Lung (tissue), 12 donors: Measurements from ENCODE around the gene MYL5. TPM values are rescaled to one million over a fixed set of nuclear protein-coding genes. Genes with fewer than 3 reads are reported as not detected.

Source experiments
- ATAC-seq: fragments of 200-7000 bp; cut with Tn5 transposase; one replicate; pipeline ENCODE4 v1.9.1; 2020; ENCODE audit warnings: moderate number of reproducible peaks; ENCODE audit not compliant: insufficient read depth, low FRiP score
- DNase-seq, 3 donors: peaks; one replicate each; pipeline ENCODE4 v3.0.0-alpha.2; 2013 to 2017
- H3K27ac ChIP-seq, 2 donors: one replicate each; pipeline ENCODE4 v1.5.1; 2013; ENCODE audit warnings: mild to moderate bottlenecking in 2 of 2, moderate library complexity in 2 of 2, control low read depth in 1 of 2, inconsistent platforms in 1 of 2, low read depth in 1 of 2, low read length in 1 of 2
- H3K27me3 ChIP-seq, 3 donors: one replicate each; pipeline ENCODE4 v1.5.1; 2013; ENCODE audit warnings: low read length in 2 of 3; ENCODE audit not compliant: control insufficient read depth in 3 of 3, insufficient read depth in 3 of 3
- H3K36me3 ChIP-seq, 4 donors: one replicate each; pipeline ENCODE4 v1.5.1; 2013; ENCODE audit warnings: low read length in 4 of 4, mild to moderate bottlenecking in 1 of 4, moderate library complexity in 1 of 4; ENCODE audit not compliant: control insufficient read depth in 4 of 4, insufficient read depth in 4 of 4
- H3K4me1 ChIP-seq, 5 donors: one replicate each; pipeline ENCODE4 v1.5.1; 2013; ENCODE audit warnings: low read length in 5 of 5, mild to moderate bottlenecking in 2 of 5, moderate library complexity in 1 of 5; ENCODE audit not compliant: control insufficient read depth in 5 of 5, insufficient read depth in 5 of 5
- H3K4me3 ChIP-seq: one replicate; pipeline ENCODE4 v1.5.1; 2013; ENCODE audit warnings: mild to moderate bottlenecking, control low read depth, moderate library complexity
- H3K9ac ChIP-seq, 2 donors: one replicate each; pipeline ENCODE4 v1.5.1; 2013; ENCODE audit warnings: low read length in 2 of 2, control low read depth in 1 of 2; ENCODE audit not compliant: insufficient read depth in 1 of 2
- H3K9me3 ChIP-seq, 4 donors: one replicate each; pipeline ENCODE4 v1.5.1; 2013; ENCODE audit warnings: low read length in 3 of 4, mild to moderate bottlenecking in 1 of 4, moderate library complexity in 1 of 4; ENCODE audit not compliant: control insufficient read depth in 4 of 4, insufficient read depth in 3 of 4
- WGBS, 2 donors: extraction: QIAGEN DNeasy Blood & Tissue Kit; methylation state at CpG; one replicate each; pipeline ENCODE4 v1.1.7; 2013; 5-methylcytosine and 5-hydroxymethylcytosine counted together
- polyA plus RNA-seq, 2 donors: library from polyadenylated mRNA; stranded (reverse); fragments of 200-250 nt; gene quantifications; one replicate each; pipeline ENCODE4 v1.2.1, GENCODE V29; 2013
- total RNA-seq, 2 donors: library from RNA; depleted of rRNA in 1 of 2; stranded (reverse); fragments of >200 nt in 1 of 2; gene quantifications; one replicate each; pipeline ENCODE4 v1.2.1, GENCODE V29; 2014 to 2021
- TF ChIP-seq, protein P1 (sequence below): IDR thresholded peaks from 2 replicates; pipeline ENCODE4 v1.5.1; 2012; ENCODE audit warnings: mild to moderate bottlenecking; ENCODE audit errors: control extremely low read depth, extremely low read depth
- donor health status: control.
- donor health status: control.
- donor health status: Bipolar disorder and iron deficiency.
- donor health status: healthy.
- donor health status: DM: yes; HTN: yes; CAD: no.

MYL5 gene
- total and polyA plus RNA-seq, 4 donors: 5.6 to 20.0 (median 10.5) TPM

GRCh38 chr4:725391-726234 lies 51.3 kb downstream of the MYL5 start:
- Histone ChIP-seq H3K36me3 (peaks cover 0 to 14% (median 8%) of the 10 kb centered on the region in 4 donors), H3K27ac (no peak overlapping the region), H3K4me1 (peaks cover 0 to 19% (median 0%) of the 10 kb centered on the region in 5 donors), H3K9ac (no peak overlapping the region), H3K4me3 (no peak overlapping the region), H3K9me3 (no peaks in the 10 kb centered on the region), H3K27me3 (no peaks in the 10 kb centered on the region)
- TF ChIP-seq, protein P1, sequence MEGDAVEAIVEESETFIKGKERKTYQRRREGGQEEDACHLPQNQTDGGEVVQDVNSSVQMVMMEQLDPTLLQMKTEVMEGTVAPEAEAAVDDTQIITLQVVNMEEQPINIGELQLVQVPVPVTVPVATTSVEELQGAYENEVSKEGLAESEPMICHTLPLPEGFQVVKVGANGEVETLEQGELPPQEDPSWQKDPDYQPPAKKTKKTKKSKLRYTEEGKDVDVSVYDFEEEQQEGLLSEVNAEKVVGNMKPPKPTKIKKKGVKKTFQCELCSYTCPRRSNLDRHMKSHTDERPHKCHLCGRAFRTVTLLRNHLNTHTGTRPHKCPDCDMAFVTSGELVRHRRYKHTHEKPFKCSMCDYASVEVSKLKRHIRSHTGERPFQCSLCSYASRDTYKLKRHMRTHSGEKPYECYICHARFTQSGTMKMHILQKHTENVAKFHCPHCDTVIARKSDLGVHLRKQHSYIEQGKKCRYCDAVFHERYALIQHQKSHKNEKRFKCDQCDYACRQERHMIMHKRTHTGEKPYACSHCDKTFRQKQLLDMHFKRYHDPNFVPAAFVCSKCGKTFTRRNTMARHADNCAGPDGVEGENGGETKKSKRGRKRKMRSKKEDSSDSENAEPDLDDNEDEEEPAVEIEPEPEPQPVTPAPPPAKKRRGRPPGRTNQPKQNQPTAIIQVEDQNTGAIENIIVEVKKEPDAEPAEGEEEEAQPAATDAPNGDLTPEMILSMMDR: no peak
- DNase-seq: no peak
- 93 to 95% methylated on average over 39 to 41 of the region's 41 CpGs for WGBS, 2 donors
- no peak for ATAC-seq

GRCh38 chr4:726235-726787 lies 52.0 kb downstream of the MYL5 start:
- H3K27me3 ChIP-seq: no peaks in the 10 kb centered on the region
- TF ChIP-seq, protein P1: no peak
- ATAC-seq (no peak), DNase-seq (no peak)
- H3K27ac ChIP-seq: peak overlapping the region in 1 of 2 donors; percentile 28
- no peak overlapping the region for H3K9ac ChIP-seq
- 38 to 49% methylated on average over 16 of the region's 16 CpGs for WGBS, 2 donors
- H3K9me3 ChIP-seq: peaks cover 0 to 3% (median 0%) of the 10 kb centered on the region in 4 donors
- H3K4me3 ChIP-seq: no peak overlapping the region
- peaks cover 0 to 14% (median 0%) of the 10 kb centered on the region in 5 donors for H3K4me1 ChIP-seq
- H3K36me3 ChIP-seq: peaks cover 0 to 21% (median 13%) of the 10 kb centered on the region in 4 donors

- TF ChIP-seq, protein P1: no peak
- Histone ChIP-seq H3K36me3 (peaks cover 0 to 21% (median 13%) of the 10 kb centered on the region in 4 donors), H3K4me1 (peaks cover 0 to 9% (median 0%) of the 10 kb centered on the region in 5 donors), H3K9ac (no peak overlapping the region), H3K4me3 (no peak overlapping the region), H3K27me3 (no peaks in the 10 kb centered on the region), H3K27ac (peak overlapping the region in 1 of 2 donors; percentile 1), H3K9me3 (peaks cover 0 to 3% (median 0%) of the 10 kb centered on the region in 4 donors)
- no peak for ATAC-seq
- 73 to 78% methylated on average over 17 of the region's 17 CpGs for WGBS, 2 donors
- no peak for DNase-seq
Measured at GRCh38 chr4:726838-727237, 52.5 kb downstream of the MYL5 start.
